DMS 273 (cell line): ENCODE measurements around the gene RNF215.

ENCODE experiments used
- DNase-seq: peaks from one replicate; lab custom pipeline; 2025; ENCODE audit not compliant: unreplicated experiment; lab: John Stamatoyannopoulos, UW

The RNF215 gene

DNA sequence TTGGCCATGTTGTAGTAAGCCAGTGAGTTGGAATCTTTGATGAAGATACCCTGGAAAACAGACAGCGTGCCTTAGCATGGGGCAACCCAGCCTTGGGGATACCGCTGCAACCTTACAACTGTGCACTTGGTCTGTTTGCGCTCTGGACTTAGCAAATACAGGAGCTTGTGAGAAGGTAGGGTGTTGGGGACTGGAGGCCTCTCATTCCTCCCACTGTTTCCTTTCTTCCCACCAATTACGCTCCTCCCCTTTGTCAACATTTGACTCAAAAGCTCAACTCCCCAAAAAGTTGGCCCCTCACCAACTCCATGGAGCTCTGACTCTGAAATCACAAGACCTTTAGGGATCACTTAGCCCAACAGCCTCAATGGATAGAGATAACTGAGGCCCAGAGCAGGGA is 52.6 kb downstream of the RNF215 start:
- DNase-seq, result no peak

DNA sequence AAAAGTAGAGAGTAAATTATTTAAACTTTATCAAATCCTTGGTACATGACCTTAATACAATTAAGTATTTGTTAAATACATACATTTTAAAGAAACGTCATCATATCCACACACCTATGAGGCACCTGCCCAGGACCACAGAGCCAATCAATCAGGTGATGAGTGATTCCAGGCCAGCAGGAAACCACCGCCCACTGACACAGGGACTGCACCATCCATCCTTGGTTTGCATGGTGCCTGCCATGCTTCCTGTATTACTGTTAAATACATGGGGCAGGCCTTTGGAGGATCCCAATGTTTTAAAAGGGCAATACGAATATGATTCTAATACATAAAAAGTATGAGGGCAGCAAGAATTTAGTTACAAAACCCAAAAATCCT is 53.5 kb downstream of the RNF215 start:
- no peak for DNase-seq

DNA sequence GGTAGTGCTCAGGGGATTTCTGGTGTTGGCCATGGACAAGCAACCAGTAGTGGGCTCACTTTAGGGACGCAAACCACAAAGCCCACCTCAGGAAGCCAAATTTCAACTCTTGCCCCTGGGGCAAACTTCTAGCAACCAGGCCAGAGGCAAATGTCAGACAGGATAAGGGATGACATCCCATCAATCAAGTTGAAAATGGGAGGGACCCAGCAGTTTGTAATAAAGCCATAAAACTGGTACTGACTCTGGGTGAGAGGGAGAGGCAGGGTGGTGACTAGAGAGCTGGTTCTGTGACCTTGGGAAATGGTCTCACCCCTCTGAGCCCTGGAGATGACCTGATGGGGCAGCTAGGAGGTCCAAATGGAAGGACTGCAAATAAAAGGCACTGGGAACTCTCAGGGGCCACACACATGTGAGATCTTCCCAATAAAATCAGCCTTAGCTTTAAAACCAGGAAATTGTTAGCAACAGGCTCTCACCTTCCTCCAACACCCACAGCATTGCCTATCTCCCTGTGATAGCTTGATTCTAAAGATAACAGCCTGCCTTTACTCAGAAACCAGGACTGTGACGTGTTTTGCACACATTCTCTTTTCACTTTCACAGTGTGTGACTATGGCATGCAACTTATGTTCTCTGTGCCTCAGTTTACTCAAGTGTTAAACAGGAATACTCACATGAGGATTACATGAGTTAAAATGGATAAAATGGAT is 54.1 kb downstream of the RNF215 start:
- DNase-seq, result no peak

DNA sequence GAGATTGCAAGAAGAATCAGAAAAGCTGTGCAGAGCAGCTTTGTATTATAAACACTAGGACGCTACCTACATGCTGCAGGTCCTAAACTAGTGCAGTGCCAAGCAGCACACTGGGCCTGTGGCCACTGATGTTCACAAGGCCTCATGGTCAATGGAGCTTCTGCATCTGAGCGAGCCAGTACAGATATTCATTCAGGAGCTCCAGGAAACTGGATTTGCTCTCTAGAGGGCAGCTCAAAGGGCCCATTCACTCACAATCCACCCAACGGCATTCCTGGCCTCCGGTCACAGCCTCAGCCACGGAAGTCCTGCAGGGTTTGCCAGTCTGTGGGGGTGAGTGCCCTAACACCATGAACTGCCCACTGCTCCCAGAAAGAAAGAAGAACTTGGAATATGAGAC is 54.7 kb downstream of the RNF215 start:
- DNase-seq, result no peak
